Raji (cell line): ENCODE results near the gene KAT7.

ENCODE experiments used
- POLR2A ChIP-seq: IDR thresholded peaks from 2 replicates; pipeline ENCODE4 v1.6.1; 2011; ENCODE audit warnings: low read depth, low read length, control low read depth; ENCODE audit not compliant: insufficient read depth

Gene KAT7

DNA sequence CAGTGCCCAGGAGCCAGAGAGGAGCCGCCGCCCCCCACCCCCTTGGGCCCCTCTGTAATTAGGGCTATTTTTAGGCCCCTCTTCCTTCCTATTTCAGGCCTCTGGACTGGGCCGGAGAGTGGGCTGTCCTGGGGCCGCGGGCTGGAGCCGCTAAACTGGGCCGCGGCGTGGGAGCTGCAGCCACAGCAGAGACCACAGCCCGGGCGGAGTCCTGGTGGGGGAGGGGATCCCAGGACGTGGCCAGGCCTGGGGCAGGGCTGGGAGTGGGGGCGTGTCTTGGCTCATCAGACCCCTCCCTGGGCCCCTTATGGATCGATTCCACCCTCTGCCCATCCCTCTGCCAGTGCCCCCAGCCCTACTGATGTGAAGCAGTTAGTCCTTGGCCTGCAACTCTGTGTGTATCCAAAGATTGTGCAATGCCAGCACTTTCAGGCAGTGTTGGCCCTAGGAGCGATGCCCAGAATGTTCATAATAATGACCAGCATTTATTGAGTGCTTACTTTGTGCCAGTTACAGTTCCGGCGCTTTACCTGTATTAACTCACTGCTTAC is 74.4 kb downstream of the KAT7 start:
- no peak for TF ChIP-seq POLR2A

GRCh38 chr17:49866019-49866380 is 77.5 kb downstream of the KAT7 start:
- TF ChIP-seq POLR2A = no peak

- no peak for TF ChIP-seq POLR2A
Observed at GRCh38 chr17:49866882-49867413, 78.5 kb downstream of the KAT7 start.

DNA sequence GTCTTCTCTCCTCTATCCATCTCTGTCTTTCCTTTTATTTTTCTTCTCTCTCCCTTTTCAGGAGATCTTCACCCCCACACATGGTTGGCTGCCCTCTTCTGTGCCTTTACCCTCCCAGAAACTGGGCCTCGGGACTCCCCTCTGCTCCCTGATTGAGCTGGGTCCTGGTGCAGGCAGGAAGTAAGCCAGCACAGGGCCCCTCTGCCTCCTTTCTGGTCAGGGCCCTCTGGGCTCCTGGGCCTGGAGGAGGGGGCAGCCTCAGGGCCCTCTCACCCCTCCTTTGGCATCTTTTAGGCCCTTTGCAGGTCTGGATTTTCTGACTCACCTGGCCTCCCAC is 80.5 kb downstream of the KAT7 start:
- no peak for TF ChIP-seq POLR2A

DNA sequence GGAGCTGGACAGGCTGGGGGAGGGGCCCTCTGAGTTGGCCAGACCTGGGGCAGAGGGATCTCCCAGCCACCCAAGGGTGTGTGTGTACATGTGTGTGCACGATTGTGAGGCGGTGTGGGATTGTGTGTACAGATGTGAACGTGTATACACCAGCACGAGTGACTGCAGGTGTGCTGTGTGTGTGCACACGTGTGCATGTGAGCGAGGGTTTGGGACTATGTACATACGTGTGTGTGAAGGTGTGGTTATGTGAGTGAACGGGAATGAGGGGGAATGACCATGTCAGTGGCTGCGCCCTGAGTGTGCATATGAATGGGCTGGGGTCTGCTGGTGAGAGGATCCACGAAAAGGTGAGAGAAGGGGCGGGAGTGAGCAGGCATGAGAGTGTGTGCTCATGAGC is 81.8 kb downstream of the KAT7 start:
- TF ChIP-seq POLR2A = no peak

GRCh38 chr17:49871211-49871610 is 82.7 kb downstream of the KAT7 start:
- no peak for TF ChIP-seq POLR2A

GRCh38 chr17:49872754-49873377 is 84.4 kb downstream of the KAT7 start:
- no peak for TF ChIP-seq POLR2A

DNA sequence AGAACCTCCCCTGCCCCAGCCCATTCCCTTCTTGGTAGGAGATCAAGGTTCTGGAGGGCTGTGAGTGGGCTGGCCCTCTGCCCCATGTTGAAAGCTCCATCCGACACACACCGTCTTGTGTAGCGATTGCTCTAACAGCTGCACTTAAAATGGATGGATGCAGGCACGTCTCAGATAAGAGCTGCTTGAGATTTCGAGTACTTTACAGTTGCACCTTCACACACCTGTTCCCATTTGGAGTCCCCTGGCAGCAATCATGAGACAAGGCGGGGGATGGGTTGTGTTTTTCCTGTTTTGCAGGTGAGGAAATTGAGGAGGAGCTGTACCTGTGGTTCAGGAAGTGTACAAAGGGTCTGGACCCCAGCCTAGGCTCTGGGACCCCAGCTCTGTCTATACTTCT is 85.0 kb downstream of the KAT7 start:
- TF ChIP-seq POLR2A = no peak

- TF ChIP-seq POLR2A = no peak
Observed at GRCh38 chr17:49873926-49874325, 85.4 kb downstream of the KAT7 start.

- no peak for TF ChIP-seq POLR2A
Observed at GRCh38 chr17:49874911-49875310, 86.4 kb downstream of the KAT7 start.

DNA sequence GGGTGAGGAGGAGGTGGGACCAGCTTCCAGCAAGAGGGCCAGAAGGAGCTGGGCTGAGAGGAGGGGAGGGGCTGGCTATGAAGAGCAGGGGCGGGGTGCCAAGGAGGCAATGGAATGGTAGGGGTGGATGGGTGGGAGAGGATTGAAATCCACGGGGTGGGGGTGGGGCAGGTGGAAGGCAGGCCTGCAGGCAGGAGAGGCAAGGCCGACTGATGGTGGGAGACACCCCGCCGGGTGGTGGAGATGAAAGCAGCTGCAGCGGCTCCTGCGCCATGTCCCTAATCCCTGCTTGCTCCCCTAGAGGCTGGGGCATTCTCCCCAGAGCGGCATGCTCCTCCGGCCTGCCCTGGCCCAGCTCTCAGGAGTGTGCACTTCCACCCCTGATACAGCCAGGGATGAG is 87.2 kb downstream of the KAT7 start:
- TF ChIP-seq POLR2A = no peak

DNA sequence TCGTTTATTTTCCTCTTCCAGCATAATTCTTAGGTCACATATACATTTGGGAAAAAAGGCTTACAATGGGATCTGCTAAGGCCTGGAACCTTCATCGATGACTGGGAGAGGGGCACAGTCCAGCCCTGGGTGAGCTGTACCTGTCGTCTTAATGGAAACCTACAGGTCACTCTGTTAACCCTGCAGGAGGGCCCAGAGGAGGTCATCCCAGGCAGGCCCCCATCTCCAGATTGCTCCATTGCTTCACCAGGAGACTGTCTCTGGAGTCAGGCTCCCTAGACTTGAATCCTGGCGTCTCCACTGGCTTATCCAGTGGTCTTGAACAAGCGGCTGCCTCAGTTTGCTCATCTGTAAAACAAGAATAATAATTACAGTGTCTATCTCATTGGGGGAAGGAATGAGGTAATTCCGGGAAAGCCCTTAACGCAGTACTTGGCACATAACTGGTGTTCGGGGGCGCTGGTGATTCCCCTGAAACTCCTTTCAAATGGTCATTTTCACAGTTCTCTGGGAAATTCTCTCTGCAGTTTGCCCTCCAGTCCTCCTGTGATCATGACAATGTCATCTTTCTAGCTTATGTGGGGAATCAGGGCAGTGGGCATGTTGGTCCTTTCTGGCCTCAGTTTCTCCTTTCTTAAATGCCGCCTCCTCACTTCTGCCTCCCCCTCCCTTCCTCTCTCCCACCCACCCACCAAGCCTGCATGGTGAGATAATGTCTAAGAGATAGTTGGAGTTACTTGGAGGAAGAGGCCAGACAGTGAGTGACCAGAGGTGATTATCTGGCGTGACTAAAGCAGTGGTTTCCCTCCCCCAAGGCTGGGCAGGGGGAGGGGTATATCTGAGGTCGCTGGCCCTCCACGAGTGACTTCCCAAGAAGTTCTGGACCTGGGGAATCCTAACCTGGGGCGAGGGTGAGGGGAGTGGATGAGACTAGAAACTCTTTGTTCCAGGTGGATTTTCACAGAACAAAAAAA is 90.7 kb downstream of the KAT7 start:
- no peak for TF ChIP-seq POLR2A

GRCh38 chr17:49880291-49881053 is 92.0 kb downstream of the KAT7 start:
- TF ChIP-seq POLR2A = no peak

DNA sequence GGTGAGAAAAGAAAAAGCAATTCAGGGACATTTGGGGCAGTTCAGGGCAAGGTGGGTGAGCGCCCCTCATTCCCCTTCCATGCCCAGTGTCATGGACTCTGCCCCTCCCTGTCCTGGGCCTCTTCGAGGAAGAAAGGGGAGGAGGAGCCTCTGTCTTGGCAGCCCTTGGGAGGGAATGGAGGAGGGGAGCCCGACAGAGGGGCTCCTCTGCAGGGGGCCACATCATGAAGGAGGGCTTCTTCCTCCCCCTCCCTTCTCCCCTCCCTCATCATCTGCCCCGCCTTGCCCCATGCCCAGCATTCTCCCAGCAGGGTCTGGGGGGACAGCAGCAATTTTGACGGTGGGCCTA is 92.5 kb downstream of the KAT7 start:
- no peak for TF ChIP-seq POLR2A

GRCh38 chr17:49882434-49882833 is 94.0 kb downstream of the KAT7 start:
- no peak for TF ChIP-seq POLR2A
